Fibroblast of mammary gland (primary cell): ENCODE measurements around the gene MAP1LC3A.
"Not testable (repeated sequence)": the region's sequence is repeated elsewhere in the genome, so short reads cannot be mapped to it uniquely, and the experiment has no call there.

Experiments
- DNase-seq: peaks from one replicate; pipeline ENCODE4 v3.0.0-alpha.2; 2010; ENCODE audit warnings: low read depth
- H3K4me3 ChIP-seq: 2 replicates; pipeline ENCODE4 v1.5.1; 2011; ENCODE audit warnings: low read depth, mild to moderate bottlenecking, low read length, moderate library complexity; ENCODE audit not compliant: control insufficient read depth
- CTCF ChIP-seq: conservative IDR thresholded peaks from 2 replicates; pipeline ENCODE4 v1.5.1; 2011; ENCODE audit warnings: low read depth, low read length, inconsistent platforms; ENCODE audit not compliant: control insufficient read depth, insufficient read depth

The MAP1LC3A gene

GRCh38 chr20:34558320-34559218 lies at the start of gene MAP1LC3A:
MAP1LC3A (plus strand) TSS chr20:34558718; CDS start chr20:34558869, 151 bp downstream.
- H3K4me3 ChIP-seq, result peak within 1 kb of the TSS; percentile 73
- DNase-seq, result peak; percentile 93
- no peak for TF ChIP-seq CTCF

DNA sequence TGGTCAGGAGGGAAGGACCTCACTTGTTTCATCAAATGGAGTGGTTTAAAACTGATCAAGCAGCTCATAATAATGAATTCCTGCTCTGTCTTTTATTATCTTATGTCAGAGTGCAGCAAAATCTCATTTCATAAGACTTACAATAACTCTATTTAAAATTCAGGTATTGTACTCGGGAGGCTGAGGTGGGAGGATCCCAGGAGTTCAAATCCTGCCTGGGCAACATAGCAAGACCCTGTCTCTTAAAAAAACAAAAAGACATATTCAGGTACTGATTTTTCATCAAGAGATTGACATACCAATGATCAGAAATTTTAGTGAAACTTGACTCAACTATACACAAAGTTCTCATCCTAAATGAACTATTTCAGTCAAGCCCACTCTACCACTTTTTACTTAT lies 47.9 kb upstream of the MAP1LC3A start:
- no peak for DNase-seq
- H3K4me3 ChIP-seq, result no peak overlapping the region
- no peak for TF ChIP-seq CTCF

DNA sequence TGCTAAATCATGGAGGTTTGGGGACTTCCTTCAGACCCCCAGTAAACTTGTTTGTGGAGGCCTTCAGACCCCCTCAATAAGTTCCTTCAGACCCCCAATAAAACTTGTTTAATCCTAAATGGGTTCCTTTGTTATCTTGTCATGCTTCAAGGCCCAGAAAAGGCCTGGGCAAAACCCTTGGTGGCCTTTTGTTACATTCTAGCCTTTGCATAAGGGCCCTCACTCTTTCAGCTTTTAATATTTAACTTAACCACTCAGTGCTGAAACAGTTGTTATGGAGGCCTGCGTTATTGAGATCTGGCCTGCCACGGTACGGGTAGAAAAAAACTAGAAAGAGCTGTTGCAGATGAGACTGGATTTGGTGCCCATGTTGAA lies 46.6 kb upstream of the MAP1LC3A start:
- H3K4me3 ChIP-seq, result no peak overlapping the region
- no peak for DNase-seq
- no peak for TF ChIP-seq CTCF

DNA sequence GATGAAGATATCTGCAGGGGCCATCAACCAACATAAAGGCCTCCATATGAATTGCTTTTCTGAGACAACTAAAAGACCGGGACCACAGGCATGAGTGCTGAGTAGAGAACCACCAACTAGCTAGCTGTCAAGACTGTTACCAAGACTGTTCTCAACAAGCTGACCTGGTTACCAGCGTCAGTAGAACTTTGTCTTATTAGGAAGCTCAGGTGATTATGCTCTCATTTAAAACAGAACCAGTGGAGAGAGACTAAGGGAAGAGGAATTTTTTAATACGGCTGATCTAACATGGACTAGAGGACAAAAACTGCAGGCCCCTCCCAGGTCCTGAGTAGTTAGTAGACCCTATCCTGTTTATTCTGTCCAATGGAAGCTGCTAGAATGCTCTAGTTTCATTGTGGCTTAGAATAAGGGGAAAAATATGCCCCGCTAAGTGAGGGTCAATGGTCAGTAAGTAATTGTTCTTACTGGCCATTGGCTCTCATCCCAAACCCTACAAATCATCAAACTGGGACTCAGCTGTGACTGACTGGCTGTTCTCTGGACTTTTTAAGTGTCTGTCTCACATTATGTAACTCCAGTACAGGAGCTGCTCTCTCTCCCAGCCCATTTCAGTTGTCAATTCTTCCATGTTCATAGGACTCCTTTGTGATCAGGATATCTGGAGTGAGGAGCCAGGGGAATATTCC lies 46.1 kb upstream of the MAP1LC3A start:
- no peak for TF ChIP-seq CTCF
- no peak overlapping the region for H3K4me3 ChIP-seq
- peak; percentile 43 for DNase-seq

GRCh38 chr20:34512955-34513419 lies 45.5 kb upstream of the MAP1LC3A start:
- DNase-seq, result no peak
- no peak overlapping the region for H3K4me3 ChIP-seq
- no peak for TF ChIP-seq CTCF

GRCh38 chr20:34514034-34514433 lies 44.5 kb upstream of the MAP1LC3A start:
- H3K4me3 ChIP-seq, DNase-seq: not testable (repeated sequence)

DNA sequence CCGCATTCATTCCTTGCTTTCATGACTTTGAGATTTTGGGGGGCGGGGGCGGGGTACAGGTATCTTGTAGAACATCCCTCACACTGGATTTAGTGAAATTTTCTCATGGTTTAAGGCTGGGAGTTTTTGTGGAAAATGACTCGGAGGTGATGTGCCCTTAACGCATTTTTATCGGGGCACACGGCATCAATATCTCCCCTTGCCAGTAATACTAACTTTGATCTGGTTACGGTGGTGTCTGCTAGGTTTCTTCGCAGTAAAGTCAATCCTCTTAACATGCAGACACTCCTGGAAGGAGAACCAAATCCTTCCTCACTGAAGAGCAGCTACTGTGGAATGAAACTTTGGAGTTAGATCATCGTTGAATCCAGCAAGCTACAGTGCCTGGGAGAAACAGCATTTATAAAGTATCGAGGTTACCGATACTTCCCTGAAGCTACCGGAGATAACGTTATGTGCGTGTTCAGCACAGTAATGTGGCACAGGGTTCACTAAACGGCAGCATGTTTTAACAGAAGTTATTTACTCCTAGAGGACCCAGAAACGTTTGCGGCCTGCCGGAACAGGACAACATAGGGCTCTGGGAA lies 43.5 kb upstream of the MAP1LC3A start:
- DNase-seq, result peak; percentile 41
- H3K4me3 ChIP-seq, result peak overlapping the region; percentile 91
- TF ChIP-seq CTCF, result no peak
